CD4-positive, alpha-beta T cell treated with Interleukin-6 at 100 ng/mL for 8 hours (primary cell): Measurements from ENCODE around the gene CORO1C.
"Not testable (repeated sequence)": the region's sequence is repeated elsewhere in the genome, so short reads cannot be mapped to it uniquely, and the experiment has no call there.

Experiments
- DNase-seq: peaks from one replicate; pipeline ENCODE4 v3.0.0-alpha.2; 2020; ENCODE audit warnings: mixed read lengths, low spot score

Gene CORO1C

DNA sequence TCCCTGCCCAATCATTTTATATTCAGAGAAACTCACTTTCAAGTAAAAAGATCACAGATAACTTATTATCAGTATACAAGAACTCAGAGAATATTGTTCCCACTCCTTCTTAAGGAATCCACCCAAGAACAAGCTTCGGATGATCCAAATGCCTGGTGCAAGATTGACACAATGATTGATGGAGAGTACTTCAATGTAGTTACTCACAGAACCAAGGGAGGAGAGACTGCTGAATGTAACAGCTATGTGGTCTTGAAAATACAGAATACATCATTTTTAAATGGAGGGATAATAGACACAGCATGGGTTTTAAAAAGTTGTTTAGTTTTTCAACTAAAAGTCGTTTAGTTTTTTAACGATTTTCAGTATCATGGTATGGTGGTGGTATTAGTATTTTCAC is 59.3 kb downstream of the CORO1C start:
- DNase-seq, result no peak

- DNase-seq, result no peak
These were observed 60.2 kb downstream of the CORO1C start for GRCh38 chr12:108671110-108671509.

- DNase-seq, result no peak
These were observed 61.2 kb downstream of the CORO1C start for GRCh38 chr12:108670066-108670631.

DNA sequence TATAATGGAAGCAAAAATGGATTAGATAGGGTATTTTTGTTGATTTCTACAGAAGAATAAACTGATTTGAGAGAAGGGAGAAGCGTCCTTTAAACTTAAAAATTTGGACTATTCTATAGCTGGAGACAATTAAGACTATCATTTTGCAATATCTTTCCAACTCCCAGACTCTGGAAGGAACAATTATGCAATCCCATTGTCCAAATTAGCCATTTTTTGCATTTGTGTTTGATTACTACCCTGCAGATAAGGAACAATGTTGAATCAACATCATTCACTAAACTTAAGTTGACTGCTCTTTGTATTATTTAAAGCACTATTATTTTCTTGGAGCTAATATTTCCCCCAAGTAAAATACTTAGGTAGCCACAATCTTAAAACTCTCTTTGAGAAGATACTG is 62.8 kb downstream of the CORO1C start:
- DNase-seq, result no peak

GRCh38 chr12:108668063-108668462 is 63.3 kb downstream of the CORO1C start:
- DNase-seq, result no peak

DNA sequence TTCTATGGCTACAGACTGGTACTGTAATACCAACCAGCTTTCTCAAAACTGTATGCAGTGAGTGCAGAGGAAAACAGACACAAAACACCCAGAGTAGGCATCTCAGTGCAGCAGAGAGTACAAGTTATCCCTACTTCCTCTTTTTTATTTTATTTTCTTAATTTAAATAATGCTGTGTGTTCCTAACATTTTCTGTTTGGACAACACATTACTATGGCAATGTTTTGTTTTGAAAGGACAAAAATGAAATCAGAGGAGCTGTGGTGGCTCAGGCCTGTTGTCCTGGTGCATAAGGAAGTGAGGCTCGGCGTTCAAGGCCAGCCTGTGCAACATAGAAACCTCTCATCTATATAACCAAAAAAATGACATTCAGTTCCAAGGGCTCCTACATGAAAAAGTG is 64.0 kb downstream of the CORO1C start:
- DNase-seq, result no peak

GRCh38 chr12:108666401-108666881 is 64.9 kb downstream of the CORO1C start:
- no peak for DNase-seq

GRCh38 chr12:108665608-108666202 is 65.6 kb downstream of the CORO1C start:
- no peak for DNase-seq

DNA sequence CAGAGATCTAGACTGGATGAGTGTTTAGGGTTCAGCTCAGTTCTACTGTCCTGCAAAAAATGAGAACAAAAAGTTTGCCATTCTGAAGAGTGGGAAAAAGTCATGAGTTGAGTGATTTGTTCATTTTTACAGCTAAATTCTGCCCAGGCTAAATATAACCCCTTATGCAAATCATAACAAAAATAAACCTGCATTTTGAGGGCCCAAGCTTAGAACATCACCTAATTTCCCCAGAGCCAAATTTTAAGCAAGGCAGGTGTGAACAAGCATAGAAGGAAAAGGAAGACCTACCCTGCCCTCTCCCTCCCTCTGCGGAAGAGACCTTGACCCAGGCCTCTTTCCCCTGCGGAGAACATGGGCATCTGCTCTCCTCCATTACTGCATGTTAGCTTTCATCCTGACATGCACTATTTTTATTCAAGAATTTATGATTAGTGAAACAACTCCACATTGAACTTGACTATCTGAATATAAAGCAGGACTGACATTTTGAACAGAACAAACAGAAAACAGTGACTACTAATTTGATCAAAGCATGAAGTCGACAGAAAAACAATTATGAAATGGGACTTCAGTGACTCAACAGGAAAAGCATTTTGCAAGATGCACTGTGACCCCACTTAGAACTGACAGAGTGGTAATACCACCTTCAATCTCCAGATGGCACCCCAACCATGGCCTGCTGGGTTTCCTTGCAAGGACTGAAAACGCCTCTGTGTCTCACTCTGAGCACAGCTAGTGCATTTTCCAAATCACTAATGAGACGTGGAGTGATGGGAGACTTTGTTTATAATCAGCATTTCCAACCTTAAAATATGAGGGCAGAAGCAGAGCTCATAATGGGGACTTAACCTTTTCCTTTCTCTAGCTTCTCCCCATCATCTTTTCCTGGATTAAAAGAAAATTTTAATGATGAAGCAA is 66.7 kb downstream of the CORO1C start:
- peak; percentile 89 for DNase-seq

DNA sequence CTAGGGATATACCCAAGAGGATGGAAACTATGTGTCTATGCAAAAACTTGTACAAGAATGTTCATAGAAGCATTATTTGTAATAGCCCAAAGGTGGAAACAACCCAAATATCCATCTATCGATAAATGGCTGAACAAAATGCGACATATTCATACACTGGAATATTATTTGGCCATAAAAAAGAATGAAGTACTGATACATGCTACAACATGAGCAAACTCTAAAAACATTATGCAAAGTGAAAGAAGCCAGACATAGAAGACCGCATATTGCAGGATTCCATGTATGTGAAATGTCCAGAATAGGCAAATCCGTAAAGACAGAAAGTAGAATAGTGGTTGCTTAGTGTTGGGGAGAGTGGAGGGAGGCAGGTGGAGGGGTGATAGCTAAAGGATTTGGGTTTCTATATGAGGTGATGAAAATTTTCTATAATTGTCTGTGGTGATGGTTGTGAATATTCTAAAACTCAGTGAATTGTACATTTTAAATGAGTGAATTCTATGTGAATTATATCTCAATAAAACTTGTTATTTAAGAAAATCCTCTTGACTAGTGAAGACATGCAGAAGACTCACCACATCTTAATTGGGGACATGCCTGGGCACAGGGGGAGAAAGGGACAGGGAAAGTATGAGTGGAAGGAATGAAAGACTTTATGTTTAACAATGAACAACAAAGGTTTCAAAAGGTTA is 67.8 kb downstream of the CORO1C start:
- DNase-seq, result no peak

- DNase-seq, result not testable (repeated sequence)
These were observed 73.2 kb downstream of the CORO1C start for GRCh38 chr12:108658115-108658514.

- no peak for DNase-seq
These were observed 74.1 kb downstream of the CORO1C start for GRCh38 chr12:108657130-108657745.

- not testable (repeated sequence) for DNase-seq
These were observed 75.1 kb downstream of the CORO1C start for GRCh38 chr12:108656247-108656646.

DNA sequence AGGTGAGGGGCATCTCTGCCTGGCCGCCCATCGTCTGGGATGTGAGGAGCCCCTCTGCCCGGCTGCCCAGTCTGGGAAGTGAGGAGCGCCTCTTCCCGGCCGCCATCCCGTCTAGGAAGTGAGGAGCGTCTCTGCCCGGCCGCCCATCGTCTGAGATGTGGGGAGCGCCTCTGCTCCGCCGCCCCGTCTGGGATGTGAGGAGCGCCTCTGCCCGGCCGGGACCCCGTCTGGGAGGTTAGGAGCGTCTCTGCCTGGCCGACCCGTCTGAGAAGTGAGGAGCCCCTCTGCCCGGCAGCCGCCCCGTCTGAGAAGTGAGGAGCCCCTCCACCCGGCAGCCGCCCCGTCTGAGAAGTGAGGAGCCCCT is 75.5 kb downstream of the CORO1C start:
- not testable (repeated sequence) for DNase-seq

GRCh38 chr12:108654622-108655021 is 76.7 kb downstream of the CORO1C start:
- not testable (repeated sequence) for DNase-seq

- DNase-seq, result no peak
These were observed 77.4 kb downstream of the CORO1C start for GRCh38 chr12:108653922-108654321.

DNA sequence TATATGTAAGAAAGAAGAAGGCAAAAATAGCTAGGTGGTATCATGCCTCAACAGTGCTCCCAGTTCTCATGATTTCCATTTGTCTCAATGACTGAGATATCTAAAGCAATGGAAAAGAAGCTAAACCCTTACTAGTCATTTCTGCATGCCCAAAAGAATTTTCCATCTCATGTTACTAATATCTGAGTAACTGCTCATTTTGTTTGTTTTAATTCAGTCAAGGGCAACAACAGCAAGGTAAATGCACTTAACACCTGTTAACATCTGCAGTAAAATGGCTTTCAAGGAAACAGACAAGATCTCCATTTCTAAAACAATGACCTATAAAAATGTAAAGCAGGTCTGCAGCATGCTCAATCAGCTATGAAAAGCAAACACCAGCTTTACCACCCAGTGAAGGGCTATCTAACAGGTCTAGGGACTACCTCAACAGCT is 78.2 kb downstream of the CORO1C start:
- DNase-seq, result no peak

DNA sequence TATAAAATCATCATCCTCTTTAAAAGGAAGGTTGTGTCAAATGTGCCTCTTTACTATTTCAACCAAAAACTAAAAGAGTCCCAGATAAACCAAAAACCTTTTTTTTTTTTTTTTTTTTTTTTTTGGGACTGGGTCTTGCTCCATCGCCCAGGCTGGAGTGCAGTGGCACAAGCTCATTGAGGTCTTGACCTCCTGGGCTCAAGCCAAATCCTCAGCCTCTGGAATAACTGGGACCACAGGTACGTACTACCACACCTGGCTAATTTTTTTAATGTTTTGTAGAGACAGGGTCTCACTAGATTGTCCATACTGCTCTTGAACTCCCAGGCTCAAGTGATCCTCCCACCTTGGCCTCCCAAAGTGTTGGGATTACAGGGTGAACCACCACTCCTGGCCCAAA is 81.2 kb downstream of the CORO1C start:
- no peak for DNase-seq

DNA sequence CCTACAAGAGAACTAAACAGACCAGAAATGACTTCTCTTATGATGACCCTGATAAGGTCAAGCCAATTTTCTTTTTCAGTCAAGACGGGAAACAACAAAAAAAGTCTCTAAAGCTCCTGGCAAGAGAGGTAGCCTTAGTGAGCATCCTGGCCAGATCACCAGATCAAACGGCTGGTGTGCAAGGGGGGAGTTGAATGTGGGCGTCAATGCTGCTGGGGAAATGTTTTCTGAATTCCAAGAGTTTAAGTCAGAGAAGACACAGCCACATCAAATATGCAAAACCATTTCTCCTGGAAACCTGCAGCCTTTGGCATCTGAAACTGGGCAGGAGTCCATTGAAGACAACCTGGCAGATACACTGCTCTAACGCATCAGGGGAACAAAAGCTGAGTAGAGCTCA is 81.6 kb downstream of the CORO1C start:
- no peak for DNase-seq

- no peak for DNase-seq
These were observed 82.2 kb downstream of the CORO1C start for GRCh38 chr12:108649126-108649525.

- DNase-seq, result no peak
These were observed 82.9 kb downstream of the CORO1C start for GRCh38 chr12:108648371-108648770.
